ENCODE measurements around the gene CLSTN2. TPM values are rescaled to one million over a fixed set of nuclear protein-coding genes. Genes with fewer than 3 reads are reported as not detected.

Gene CLSTN2
- total and polyA plus RNA-seq, 2 of the 4 experiments (the other 2 are of a cell fraction) = under 0.01 to 0.07 TPM

DNA sequence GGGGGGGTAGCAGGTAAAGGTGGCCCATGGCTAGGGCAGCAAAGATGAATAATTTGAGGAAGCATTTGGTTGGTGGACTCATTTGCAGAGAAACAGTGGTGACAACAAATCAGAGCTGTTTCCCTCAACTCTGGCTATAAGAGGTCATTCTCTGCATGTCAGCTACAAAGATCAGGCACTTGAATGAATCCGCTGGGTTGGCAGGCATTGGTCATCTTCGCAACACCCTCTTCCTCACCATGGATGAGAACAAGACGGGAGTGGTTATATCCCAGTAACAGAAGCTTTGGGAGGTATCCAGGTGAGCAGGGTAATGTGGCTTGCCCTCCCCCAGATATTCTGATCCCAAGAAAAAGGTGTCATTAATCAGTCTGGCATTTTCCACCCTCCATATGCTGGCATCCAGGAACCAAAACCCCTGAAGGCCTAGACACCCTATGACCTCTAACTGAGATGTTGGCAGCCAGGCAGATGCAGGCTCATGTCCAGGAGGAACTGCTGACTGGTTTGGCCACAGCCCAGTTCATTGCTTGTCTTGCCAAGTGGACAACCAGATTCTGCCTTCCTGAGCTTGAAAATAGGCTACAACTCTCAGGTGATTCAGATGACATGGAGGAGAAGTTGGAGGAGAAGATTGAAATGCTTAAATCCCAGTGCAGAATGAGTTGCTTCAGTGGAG, 634.0 kb downstream of the CLSTN2 start:
- Histone ChIP-seq H2BK15ac (ENCODE audit: low read depth, low read length) (no peak overlapping the region), H4K5ac (ENCODE audit: low read depth, low read length) (no peak overlapping the region), H3K79me1 (ENCODE audit: low read depth in 1 of 2, low read length in 2 of 2) (no peaks in the 10 kb centered on the region), H3K4me1 (ENCODE audit: control insufficient read depth, insufficient read depth, low read length) (no peaks in the 10 kb centered on the region), H2AFZ (replicated peaks; ENCODE audit: low read length, poor library complexity) (no peak overlapping the region), H2AK5ac (ENCODE audit: low read depth, low read length) (no peak overlapping the region), H2BK120ac (ENCODE audit: low read depth, low read length) (no peak overlapping the region), H3K9me1 (ENCODE audit: insufficient read depth, low read length) (no peaks in the 10 kb centered on the region), H3K56ac (ENCODE audit: extremely low read depth, insufficient read depth, low read length) (no peak overlapping the region), H2AK9ac (replicated peaks; ENCODE audit: low read depth, low read length, poor library complexity) (no peak overlapping the region), H2BK5ac (ENCODE audit: low read depth, low read length, poor library complexity, severe bottlenecking) (no peak overlapping the region), H3K27ac (ENCODE audit: insufficient read depth, low read length) (no peak overlapping the region), H3K4me2 (ENCODE audit: low read depth, low read length) (no peak overlapping the region), H2BK20ac (ENCODE audit: low read depth, low read length) (no peak overlapping the region), H3K9me3 (ENCODE audit: control insufficient read depth, insufficient read depth, low read length) (peaks cover 4% of the 10 kb centered on the region), H3K23ac (ENCODE audit: low read depth, low read length) (no peak overlapping the region), H3K9ac (ENCODE audit: low read depth, low read length) (no peak overlapping the region), H3K4me3 (ENCODE audit: insufficient read depth, low read depth, low read length) (no peak overlapping the region), H4K20me1 (ENCODE audit: insufficient read depth, low read length) (no peaks in the 10 kb centered on the region), H3K14ac (replicated peaks; ENCODE audit: low read depth, low read length) (no peak overlapping the region), H4K91ac (ENCODE audit: insufficient read depth, low read depth, low read length) (no peak overlapping the region), H3K4ac (ENCODE audit: low read depth, low read length) (no peak overlapping the region), H4K8ac (ENCODE audit: low read depth in 2 of 2, low read length in 2 of 2) (no peak overlapping the region), H3K27me3 (ENCODE audit: control insufficient read depth, insufficient read depth, low read length) (no peaks in the 10 kb centered on the region), H3K18ac (ENCODE audit: low read depth, low read length) (no peak overlapping the region), H3K36me3 (ENCODE audit: control insufficient read depth, insufficient read depth, low read length) (no peaks in the 10 kb centered on the region)
- POLR2A ChIA-PET (ENCODE audit: unreplicated experiment) = no interaction called here
- no CpG with 5 or more reads among the region's 3 CpGs for WGBS, 2 experiments (ENCODE audit: extremely low coverage in 2 of 2, insufficient read length in 1 of 2)
- CTCF ChIA-PET = no interaction called here
- dilution Hi-C loops (cut with HindIII; ENCODE audit: low sequenced_read_pairs, unreplicated experiment) (no loop called here), in situ Hi-C loops (cut with MboI; ENCODE audit: low sequenced_read_pairs) (no loop called here), intact Hi-C loops (cut with micrococcal nuclease) (no loop called here)
- TF ChIP-seq NFE2L2 (IDR thresholded peaks at IDR 0.05; ENCODE audit: low read depth, low read length) = no peak
- no peak for TF ChIP-seq BHLHE40 (IDR thresholded peaks at IDR 0.05; ENCODE audit: low read depth, low read length)
- no peak for TF ChIP-seq MAZ (IDR thresholded peaks at IDR 0.05; ENCODE audit: borderline replicate concordance, low read depth, low read length)
- no peak for TF ChIP-seq FOS (IDR thresholded peaks at IDR 0.05; ENCODE audit: low read depth, low read length)
- TF ChIP-seq CEBPB (IDR thresholded peaks at IDR 0.05; ENCODE audit: low read depth, low read length) = no peak
- no peak for TF ChIP-seq MXI1 (IDR thresholded peaks at IDR 0.05; ENCODE audit: borderline replicate concordance, low read depth, low read length)
- TF ChIP-seq RFX5 (IDR thresholded peaks at IDR 0.05; ENCODE audit: low read depth, low read length) = no peak
- no peak for TF ChIP-seq RCOR1 (IDR thresholded peaks at IDR 0.05; ENCODE audit: insufficient replicate concordance, low read length)
- TF ChIP-seq CHD1 (IDR thresholded peaks at IDR 0.05; ENCODE audit: low read depth, low read length) = no peak
- TF ChIP-seq MAFK (IDR thresholded peaks at IDR 0.05; ENCODE audit: low read depth, low read length) = no peak
- TF ChIP-seq, protein P1, sequence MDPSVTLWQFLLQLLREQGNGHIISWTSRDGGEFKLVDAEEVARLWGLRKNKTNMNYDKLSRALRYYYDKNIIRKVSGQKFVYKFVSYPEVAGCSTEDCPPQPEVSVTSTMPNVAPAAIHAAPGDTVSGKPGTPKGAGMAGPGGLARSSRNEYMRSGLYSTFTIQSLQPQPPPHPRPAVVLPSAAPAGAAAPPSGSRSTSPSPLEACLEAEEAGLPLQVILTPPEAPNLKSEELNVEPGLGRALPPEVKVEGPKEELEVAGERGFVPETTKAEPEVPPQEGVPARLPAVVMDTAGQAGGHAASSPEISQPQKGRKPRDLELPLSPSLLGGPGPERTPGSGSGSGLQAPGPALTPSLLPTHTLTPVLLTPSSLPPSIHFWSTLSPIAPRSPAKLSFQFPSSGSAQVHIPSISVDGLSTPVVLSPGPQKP (IDR thresholded peaks at IDR 0.05; ENCODE audit: borderline replicate concordance, low read depth, low read length) = no peak
- TF ChIP-seq USF2 (IDR thresholded peaks at IDR 0.05; ENCODE audit: low read depth, low read length) = no peak
- TF ChIP-seq, protein P2, sequence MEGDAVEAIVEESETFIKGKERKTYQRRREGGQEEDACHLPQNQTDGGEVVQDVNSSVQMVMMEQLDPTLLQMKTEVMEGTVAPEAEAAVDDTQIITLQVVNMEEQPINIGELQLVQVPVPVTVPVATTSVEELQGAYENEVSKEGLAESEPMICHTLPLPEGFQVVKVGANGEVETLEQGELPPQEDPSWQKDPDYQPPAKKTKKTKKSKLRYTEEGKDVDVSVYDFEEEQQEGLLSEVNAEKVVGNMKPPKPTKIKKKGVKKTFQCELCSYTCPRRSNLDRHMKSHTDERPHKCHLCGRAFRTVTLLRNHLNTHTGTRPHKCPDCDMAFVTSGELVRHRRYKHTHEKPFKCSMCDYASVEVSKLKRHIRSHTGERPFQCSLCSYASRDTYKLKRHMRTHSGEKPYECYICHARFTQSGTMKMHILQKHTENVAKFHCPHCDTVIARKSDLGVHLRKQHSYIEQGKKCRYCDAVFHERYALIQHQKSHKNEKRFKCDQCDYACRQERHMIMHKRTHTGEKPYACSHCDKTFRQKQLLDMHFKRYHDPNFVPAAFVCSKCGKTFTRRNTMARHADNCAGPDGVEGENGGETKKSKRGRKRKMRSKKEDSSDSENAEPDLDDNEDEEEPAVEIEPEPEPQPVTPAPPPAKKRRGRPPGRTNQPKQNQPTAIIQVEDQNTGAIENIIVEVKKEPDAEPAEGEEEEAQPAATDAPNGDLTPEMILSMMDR (conservative IDR thresholded peaks at IDR 0.05; ENCODE audit: low read depth, low read length) = no peak
- TF ChIP-seq SMC3 (IDR thresholded peaks at IDR 0.05; ENCODE audit: low read depth, low read length) = no peak
- TF ChIP-seq POLR2A (IDR thresholded peaks at IDR 0.05; ENCODE audit: low read depth, low read length) = no peak
- no peak for TF ChIP-seq RAD21 (IDR thresholded peaks at IDR 0.05; ENCODE audit: low read length)
- no peak for ATAC-seq (ENCODE audit: low read depth)
- no TSS peak for BruUV-seq (replicated peaks)
- no peak for DNase-seq

Data from IMR-90 (cell line).